GM18508 (cell line): ENCODE measurements around the gene PRKCE.

Source experiments
- ATAC-seq: cut with Tn5 transposase; IDR thresholded peaks from one replicate; pipeline ENCODE4 v1.9.1; 2021; ENCODE audit warnings: moderate number of reproducible peaks; ENCODE audit not compliant: insufficient read depth, unreplicated experiment

PRKCE gene

DNA sequence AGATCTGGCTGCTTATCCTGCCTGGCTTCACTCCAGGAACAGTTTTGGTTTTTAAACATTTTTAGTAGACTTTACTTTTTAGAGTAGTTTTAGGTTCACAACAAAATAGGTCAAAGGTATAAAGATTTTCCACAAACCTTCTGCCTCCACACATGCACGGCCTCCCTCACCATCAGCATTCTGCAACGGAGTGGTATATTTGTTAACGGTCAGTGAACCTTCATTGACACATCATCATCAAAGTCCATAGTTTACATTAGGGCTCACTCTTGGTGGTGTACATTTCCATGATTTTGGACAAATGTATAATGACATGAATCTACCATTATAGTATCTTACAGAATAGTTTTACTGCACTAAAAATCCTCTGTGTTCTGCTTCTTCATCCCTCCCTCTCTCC lies 342.6 kb downstream of the PRKCE start:
- ATAC-seq, result no peak

DNA sequence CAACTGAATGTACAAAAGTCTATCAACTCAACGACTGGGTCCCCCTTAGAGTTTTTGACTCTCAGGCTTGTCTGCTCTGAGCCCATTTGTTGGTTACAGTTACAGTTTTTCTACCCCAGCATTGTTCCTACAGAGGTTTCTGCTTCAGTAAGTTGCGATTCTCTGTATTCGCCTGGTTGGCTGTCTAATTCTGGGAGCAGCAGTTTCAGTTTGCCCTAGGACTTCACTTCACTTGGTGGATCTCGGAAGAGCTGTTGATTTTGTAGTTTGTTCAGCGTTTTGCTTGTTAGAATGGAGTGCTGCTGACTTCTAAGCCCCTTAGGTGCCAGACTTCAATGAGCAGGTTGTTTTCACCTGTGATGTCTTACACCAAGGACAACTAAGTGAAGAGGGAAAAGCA lies 349.2 kb downstream of the PRKCE start:
- ATAC-seq, result no peak

DNA sequence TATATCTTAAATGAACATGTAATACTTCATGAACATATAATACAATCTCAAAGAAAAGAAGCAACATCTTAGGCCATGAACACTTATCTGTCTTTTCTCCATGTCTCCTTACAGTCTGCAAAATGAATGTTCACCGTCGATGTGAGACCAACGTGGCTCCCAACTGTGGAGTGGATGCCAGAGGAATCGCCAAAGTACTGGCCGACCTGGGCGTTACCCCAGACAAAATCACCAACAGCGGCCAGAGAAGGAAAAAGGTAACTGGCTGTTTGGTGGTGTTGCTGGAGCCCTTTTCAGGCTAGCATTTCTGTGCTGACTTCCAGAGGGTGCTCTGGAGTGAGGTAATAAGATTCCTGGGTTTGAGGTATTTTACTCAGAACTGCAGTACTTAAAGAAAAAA lies 349.8 kb downstream of the PRKCE start:
- no peak for ATAC-seq

DNA sequence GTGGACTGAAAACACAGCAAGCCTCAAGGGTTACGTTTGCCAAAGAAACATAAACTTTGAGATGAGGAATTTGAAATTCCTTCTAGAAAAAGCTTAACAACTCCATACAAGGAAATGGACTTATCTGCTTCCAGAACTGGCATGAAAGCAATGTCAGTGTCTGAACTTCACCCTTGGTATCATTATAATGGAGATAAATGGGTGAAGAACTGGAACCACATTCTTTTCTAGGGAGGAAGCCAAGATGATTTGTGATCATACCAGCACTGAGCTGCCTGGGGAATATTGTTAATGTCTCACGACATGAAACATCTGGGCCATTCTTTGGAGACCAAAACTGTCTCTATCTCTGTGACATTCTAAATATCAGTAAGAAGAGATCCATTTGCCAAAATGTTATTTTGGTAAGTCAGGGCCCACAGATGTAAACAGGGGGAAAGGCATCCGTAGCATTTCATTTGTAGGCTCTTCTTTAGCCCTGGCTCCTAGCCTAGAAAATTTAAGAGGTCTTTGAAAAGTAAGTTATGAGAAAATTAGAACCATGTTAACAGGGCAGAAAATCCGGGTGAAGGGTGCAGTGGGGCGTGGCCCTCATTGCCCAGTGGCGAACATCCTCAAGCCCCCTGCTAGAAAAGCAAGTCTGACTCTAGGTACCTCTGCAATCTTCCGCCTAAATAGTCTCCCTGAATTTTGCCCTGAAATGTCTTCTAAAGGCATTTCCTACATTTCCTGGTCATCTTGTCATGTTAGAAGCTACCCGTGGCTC lies 350.4 kb downstream of the PRKCE start:
- no peak for ATAC-seq

DNA sequence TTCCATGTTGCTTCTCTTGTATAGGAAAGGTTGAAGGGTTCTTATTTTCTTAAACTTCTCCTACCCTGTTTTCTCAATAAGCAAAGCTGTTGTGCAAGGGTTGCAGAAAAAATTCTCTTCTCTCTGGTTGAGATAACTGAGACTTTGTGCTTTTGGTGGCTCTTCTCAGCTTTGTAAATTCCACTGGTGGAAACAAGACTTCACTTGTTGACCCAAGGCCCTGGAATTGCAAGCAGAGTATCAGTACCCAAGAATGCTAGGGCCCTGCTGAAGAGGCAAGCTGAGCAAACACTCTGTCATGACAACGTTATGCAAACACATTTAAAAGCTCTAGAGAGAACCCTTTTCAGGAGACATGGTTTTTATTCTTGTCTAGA lies 351.0 kb downstream of the PRKCE start:
- no peak for ATAC-seq

DNA sequence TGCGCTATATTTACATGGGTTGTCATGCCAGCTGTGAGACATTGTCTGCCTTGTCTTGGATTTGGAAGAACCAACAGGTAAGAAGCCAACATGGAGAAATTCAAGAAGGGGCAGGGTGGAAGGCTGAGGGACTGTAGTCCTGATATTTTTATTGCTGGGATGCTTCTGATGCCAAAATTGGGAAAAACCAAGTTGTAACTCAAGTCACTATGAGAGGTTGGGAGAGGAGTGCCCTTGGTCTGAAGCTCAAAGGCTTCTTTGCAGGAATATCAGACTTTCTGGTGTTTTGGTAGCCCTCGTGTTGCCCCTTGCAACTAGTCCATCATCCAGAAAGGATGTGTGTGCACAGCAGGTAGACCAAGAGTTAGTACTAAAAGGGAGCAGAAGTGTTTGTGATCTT lies 351.5 kb downstream of the PRKCE start:
- no peak for ATAC-seq

DNA sequence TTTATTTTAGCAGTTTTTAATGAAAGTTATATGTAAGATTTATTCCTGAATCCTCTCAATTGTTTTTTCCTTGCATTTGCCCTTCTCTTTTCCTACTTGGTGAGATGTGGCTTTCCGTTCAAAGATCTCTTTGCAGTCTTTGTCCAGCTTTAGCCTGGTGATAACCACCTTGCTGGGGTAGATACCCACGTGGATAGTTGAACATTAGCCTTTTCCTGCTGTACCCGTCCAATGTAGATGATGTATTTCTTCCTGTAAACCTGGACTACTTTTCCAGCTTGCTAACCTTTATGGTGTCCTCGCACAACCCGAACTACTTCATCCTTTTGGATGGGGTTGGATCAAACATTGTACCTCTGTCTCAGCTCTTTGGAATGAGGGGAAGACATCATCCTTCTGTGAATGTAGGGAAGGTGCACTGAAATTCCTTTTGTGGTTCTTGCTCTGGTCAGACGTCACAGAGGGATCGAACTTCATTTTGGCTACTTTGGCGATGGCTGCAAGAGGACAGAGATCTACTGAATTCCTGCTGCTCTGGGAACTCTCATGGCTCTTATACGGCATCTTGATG lies 352.5 kb downstream of the PRKCE start:
- ATAC-seq, result no peak

DNA sequence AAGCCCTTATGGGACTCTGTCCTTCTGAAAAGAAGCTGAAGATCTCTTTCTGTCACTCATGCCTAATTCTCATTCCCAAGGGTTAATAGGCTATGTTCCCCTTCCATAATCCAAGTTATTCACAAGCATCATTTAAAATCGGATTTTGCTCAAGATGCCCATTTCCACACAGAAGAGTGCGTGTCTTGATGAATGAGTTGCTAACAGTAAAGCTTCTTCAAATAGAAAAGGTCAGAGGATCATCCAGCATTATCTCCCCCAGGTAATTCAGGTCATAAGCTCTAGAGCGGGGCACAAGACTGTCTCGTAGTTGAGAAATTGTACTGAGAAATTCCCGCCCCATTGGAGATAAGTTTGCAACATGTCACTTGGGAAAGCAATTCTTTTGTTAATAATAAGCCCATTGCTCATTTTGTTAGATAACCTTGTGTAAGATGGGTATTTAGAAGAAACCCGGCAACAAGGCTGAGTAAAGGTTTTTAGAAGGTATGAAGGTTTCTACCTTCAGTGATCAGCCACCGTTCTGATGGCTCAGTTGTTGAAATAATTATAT lies 355.1 kb downstream of the PRKCE start:
- ATAC-seq, result no peak

DNA sequence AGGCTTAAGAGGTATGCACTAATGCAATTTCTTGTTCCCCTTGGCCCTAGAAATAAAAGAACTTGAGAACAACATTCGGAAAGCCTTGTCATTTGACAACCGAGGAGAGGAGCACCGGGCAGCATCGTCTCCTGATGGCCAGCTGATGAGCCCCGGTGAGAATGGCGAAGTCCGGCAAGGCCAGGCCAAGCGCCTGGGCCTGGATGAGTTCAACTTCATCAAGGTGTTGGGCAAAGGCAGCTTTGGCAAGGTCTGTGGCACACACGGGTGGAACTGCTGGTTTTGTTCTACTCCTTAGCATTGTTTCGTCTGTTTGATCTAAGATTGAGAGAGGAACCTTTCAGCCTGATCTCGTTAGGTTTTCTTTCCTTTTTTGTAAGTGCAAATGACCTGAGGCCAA lies 355.9 kb downstream of the PRKCE start:
- ATAC-seq, result no peak

DNA sequence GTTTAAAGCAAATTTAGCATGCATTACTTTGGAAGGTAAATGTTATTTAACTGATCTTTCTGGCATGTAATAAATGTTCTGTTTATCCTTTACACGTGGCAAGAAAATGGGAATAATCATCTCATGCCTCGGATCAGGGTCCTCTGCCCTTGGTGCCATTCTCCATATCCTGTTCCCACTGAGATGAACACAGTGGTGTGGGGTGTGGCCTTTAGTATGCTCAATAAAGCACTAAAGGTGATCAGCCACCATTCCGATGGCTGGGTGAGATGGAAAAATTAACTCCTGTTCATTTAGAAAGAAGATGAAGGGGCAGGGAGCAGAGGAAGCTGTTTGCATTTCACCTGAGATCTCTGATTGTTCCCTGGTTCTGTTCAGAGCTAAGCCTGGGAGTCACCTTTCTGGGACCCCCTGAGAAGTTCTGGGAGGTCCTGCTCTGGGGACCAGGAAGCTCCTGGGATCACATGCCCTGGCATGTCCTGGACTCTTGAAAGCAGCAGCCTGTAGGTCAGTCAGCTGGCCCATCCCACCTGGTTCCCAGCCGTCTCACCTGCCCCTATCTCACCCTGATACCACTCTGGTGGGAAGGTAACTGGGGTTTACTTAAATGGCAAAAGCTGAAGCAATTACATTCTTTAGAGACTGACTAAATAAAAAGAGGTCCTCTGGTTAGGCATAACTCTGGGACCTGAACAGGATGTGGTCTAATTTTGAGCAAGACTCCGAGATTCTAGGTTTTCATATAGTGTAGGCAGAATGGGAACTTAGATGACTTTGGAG lies 356.8 kb downstream of the PRKCE start:
- ATAC-seq, result no peak

DNA sequence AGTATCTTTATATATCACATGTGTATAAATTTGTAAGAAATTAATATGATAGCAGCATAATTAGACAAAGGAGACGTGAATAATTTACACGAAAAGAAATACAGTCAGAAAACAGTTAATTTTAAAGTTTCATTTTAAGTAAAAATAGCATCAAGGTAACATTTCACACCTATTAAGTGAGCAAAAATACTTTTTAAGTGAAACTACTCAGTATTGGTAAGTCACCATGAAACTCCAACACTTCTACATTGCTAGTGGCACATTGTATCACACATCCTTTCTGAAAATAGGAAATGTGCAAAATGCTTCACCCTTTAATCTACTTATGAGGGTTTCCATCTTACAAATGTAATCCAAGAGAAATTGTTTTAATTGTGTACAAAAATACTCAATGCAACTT lies 357.8 kb downstream of the PRKCE start:
- ATAC-seq, result no peak

DNA sequence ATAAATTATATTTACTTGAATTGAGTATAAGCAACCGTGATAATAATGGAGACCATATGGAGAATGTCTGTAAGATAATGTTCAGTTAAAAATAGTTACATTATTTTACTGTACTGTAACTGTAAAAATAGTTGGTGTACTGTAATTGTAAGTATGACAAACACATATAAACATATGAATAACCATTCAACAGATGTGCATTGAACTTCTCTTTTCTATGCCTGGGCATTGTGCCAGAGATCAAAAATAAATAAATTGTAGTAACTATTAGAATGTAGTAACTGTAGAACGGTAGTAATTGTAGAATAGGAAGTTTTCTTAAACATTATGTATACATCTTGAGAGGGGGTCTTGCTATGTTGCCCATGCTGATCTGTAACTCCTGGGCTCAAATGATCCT lies 358.3 kb downstream of the PRKCE start:
- no peak for ATAC-seq

DNA sequence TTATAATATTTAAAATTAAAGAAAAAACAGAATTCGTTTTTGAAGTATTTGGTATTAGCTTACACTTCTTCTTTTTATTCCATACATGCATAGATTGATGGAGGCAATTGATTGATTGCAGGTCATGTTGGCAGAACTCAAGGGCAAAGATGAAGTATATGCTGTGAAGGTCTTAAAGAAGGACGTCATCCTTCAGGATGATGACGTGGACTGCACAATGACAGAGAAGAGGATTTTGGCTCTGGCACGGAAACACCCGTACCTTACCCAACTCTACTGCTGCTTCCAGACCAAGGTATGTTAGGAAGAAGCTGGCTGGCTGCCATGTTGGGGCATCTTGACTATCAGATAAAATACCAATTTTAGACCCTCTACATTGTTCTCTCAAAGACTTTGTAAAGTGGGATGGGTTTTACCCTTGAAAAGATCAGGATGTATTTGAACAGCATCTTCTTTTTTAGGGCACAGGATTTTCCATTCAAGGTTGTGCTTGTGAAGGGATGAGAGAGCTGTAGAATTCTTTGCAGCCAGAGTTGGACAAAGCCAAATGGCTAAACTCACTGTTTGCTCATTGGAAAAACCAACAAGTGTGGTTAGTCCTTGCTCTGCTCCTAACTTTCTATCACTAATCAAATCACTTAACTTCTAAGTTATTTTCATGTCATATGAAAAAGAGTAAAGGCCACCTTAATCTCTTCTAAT lies 358.9 kb downstream of the PRKCE start:
- no peak for ATAC-seq

DNA sequence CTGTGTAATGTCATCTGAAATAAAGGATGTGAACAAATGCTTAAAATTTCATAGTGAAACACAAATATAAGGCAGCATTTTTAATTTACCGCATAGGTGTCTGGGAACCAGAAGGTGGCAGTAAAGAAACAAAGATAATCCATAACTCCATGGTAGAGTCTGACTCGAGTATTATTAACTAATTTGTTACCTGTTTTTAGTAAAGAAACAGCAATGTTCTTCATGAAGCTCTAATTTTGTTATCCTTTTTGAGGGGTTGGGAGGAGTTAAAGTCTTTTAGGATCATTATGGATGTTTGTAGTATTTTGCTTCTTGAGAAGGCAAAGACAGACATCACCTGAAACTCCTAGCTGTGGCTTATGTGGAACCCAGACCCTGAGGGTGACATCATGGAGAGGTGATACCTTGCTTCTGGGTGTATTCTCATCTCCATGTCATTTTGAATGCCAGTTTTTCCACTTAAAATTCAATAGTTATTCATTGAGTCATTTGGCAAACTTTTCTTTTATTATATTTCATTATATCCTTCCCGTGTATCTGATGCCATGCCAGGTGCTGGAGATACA lies 359.5 kb downstream of the PRKCE start:
- ATAC-seq, result no peak

DNA sequence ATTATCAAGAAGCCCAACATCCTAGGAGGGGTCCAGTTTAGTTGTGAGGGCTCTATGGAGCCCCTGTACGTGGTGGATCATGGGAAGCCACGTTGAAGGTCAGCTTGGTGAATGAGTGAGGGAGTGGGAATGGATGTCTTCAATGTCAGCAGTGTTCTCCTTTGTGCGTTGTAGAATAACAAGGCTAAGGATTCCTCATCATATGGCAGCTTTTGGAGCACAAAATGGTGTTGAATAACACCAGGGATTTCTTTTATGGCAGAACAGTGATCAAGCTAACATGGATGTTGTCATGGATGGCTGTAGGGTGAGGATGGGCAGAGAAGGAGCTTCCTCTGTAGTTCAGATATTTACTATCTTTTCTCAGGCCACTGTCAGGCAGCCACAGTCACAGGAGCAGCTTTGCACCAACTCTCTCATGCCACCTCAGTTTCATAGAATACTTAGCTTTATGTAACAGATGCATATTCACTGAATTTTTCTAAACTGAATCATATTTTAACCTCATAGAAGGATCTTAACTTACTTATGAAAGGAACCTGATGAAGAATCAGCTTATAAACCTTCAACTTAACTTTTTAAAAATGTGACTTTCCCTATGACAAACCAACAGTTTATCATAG lies 361.3 kb downstream of the PRKCE start:
- ATAC-seq, result no peak

DNA sequence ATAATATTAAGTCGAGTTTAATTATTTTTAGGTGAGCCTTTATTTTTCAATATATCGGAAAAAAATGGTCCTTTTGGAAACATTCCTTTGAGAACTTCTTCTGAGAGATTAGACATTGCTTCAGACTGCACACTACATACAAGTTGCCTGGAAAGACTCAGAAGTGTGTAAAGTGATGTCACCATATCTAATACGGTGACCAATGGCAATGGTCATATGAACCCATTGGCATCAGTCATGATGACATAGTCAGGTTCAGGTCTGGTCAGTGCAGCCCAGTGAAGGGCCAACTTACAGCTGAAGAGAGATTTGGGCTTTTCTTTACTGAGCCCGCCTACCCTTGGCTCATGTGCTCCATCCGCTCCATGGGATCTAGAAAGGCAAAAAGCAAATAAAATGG lies 362.3 kb downstream of the PRKCE start:
- ATAC-seq, result no peak

DNA sequence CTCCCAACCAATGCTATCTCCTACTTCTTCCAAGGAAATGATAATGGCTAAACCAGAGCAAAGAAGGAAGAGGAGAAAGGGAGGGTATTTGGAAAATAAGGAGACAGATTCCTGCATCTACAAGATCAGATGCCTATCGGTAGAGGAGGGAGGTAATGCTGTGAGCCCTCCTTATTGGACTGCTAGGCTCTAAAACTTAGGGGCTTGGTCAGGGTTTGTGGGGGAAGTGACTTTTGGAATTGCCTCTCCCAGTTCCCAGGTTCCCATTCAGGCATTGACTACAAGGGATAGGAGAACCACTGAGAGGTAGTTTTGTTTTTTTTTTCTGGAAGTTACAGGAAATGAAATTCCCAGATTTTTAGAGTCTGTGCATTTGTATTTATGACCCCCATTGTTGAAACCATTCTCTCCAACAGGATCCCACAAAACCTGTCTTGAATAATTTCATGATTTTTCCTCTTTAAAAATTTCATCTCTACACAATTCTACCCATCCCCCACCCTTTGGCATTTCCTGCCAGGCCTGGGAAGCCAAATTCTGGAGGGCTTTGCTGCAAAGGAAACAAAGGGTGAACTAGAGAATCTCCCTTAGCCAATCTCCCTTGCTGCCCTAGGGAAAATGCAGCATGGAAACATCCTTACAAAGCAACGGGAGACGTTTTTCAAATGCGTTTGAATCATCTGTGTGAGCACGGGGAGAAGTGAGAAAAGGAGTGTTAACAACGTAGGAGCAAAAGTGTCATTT lies 363.6 kb downstream of the PRKCE start:
- ATAC-seq, result no peak

DNA sequence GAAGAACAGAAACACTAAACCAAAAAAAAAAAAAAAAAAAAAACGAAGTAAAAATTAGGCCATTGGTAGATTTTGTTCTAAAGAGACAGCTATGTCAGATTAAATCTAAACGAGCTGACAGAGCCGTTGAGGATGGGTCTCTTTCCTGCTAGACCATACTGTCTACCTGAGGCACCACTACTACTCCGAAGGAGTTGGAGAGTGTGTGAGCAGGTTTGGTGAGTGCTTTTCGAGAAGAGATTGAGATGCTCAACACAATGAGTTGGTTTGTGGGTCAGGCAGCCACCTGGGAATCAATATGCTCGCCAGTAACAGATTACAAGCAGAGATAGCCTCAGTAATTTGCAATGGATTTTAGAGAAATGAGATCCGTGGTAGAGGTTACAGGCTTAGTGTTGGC lies 364.2 kb downstream of the PRKCE start:
- no peak for ATAC-seq

DNA sequence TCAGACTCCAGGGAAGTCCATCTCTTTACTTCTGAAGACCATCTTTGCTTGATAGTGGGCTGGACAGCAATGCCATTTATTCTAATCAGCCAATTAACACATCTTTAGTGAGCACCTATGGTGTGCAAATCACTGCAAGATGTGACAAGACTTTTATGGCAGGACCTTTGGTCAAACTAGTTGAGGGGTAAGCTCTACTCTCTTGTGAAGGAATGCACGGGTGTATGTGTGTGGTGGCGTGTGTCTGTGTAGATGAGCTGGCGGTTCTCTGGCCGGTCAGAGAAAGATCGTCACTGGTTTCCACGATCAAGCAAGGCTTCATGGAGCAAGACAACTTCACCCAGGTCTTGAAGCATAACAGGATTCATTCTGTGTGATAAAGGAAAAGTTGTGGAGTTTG lies 364.6 kb downstream of the PRKCE start:
- no peak for ATAC-seq
